Panc1 (cell line): ENCODE measurements around the gene NAB2. TPM values are rescaled to one million over a fixed set of nuclear protein-coding genes. Genes with fewer than 3 reads are reported as not detected.

Experiments used
- ATAC-seq: fragments of 200-7000 bp; cut with Tn5 transposase; 2 replicates; pipeline ENCODE4 v1.9.1; 2020; ENCODE audit warnings: mild to moderate bottlenecking, moderate library complexity
- BruUV-seq: library from RNA; stranded (reverse); fragments of 400-500 nt; replicated peaks from 2 replicates; lab custom pipeline; 2021; lab: Mats Ljungman, UMichigan
- CTCF ChIA-PET: fragments of 300-600 bp; sonication (Branson Sonifier 250); formaldehyde crosslinking; loops from one replicate; lab custom pipeline; 2022; ENCODE audit warnings: antibody characterized with exemption; lab: Charles Lee
- POLR2A ChIA-PET: fragments of 300-600 bp; sonication (Branson Sonifier 250); formaldehyde crosslinking; loops from one replicate; lab custom pipeline; 2022; ENCODE audit warnings: antibody characterized with exemption; lab: Charles Lee
- DNase-seq: peaks from one replicate; pipeline ENCODE4 v3.0.0-alpha.2; 2010; ENCODE audit warnings: low read depth, low spot score
- H3K27ac ChIP-seq: 2 replicates; pipeline ENCODE4 v1.5.1; 2011; ENCODE audit warnings: mild to moderate bottlenecking, low read length, inconsistent platforms
- H3K27me3 ChIP-seq: fragments of 200-500 bp; sonication (Bioruptor generic); 2 replicates; pipeline ENCODE4 v1.6.0; 2014; ENCODE audit warnings: low read length, inconsistent platforms; ENCODE audit not compliant: control insufficient read depth, insufficient read depth
- H3K36me3 ChIP-seq: fragments of 200-500 bp; sonication (Bioruptor generic); 2 replicates; pipeline ENCODE4 v1.5.1; 2014; ENCODE audit warnings: inconsistent platforms, mild to moderate bottlenecking, low read length, moderate library complexity; ENCODE audit not compliant: control insufficient read depth, insufficient read depth
- H3K4me1 ChIP-seq: 2 replicates; pipeline ENCODE4 v1.5.1; 2011; ENCODE audit warnings: inconsistent platforms, mild to moderate bottlenecking, low read length, moderate library complexity; ENCODE audit not compliant: control insufficient read depth, insufficient read depth
- H3K4me3 ChIP-seq, 2 experiments: 2 replicates each; pipeline ENCODE4 v1.5.1; 2011 to 2012; ENCODE audit warnings: low read depth in 2 of 2, low read length in 2 of 2, mild to moderate bottlenecking in 2 of 2, inconsistent platforms in 1 of 2, moderate library complexity in 1 of 2
- H3K9me3 ChIP-seq: fragments of 200-500 bp; sonication (Bioruptor generic); 2 replicates; pipeline ENCODE4 v1.5.1; 2014; ENCODE audit warnings: low read depth, mild to moderate bottlenecking, inconsistent platforms, low read length, moderate library complexity; ENCODE audit not compliant: control insufficient read depth, insufficient read depth
- CTCF ChIP-seq: fragments of 450-650 bp; IDR thresholded peaks from 2 replicates; pipeline ENCODE4 v1.5.1; 2017; ENCODE audit warnings: mild to moderate bottlenecking
- POLR2AphosphoS5 ChIP-seq: IDR thresholded peaks from 2 replicates; pipeline ENCODE4 v1.6.1; 2012; ENCODE audit warnings: mild to moderate bottlenecking, low read depth, low read length, moderate library complexity
- REST ChIP-seq, 2 experiments: IDR thresholded peaks; 2 replicates each; pipeline ENCODE4 v1.6.1; 2011 to 2012; ENCODE audit warnings: low read depth in 2 of 2, control low read depth in 1 of 2, low read length in 1 of 2, mild to moderate bottlenecking in 1 of 2, moderate library complexity in 1 of 2; ENCODE audit not compliant: insufficient read depth in 1 of 2
- SIN3A ChIP-seq: IDR thresholded peaks from 2 replicates; pipeline ENCODE4 v1.6.1; 2012; ENCODE audit warnings: low read depth, mild to moderate bottlenecking, low read length, moderate library complexity, borderline replicate concordance; ENCODE audit not compliant: insufficient read depth
- TCF7L2 ChIP-seq: IDR thresholded peaks from 2 replicates; pipeline ENCODE4 v1.6.1; 2011; ENCODE audit warnings: mild to moderate bottlenecking, low read depth, low read length, inconsistent platforms
- in situ Hi-C: cut with HindIII; loops from 2 replicates; pipeline ENCODE4 v1.10.0; 2016; ENCODE audit warnings: low sequenced_read_pairs, low pct_unique_long_range_greater_than_20kb
- intact Hi-C: fragments of 100-400 bp; cut with micrococcal nuclease; formaldehyde crosslinking; loops from one replicate; pipeline ENCODE4 v1.10.0; 2022; ENCODE audit not compliant: unreplicated experiment
- total RNA-seq: library from RNA; stranded (reverse); gene quantifications from one replicate; pipeline ENCODE4 v1.2.1, GENCODE V29; 2021; ENCODE audit not compliant: unreplicated experiment

NAB2 gene
- total RNA-seq, 1 experiment from 2014 or later: 13.9 TPM

GRCh38 chr12:57086493-57087009 lies 2.4 kb upstream of the NAB2 start:
- ATAC-seq (no peak), DNase-seq (no peak)
- ChIA-PET CTCF (interaction anchor here (0.7 kb wide), 1 partner anchor 441 kb away, joined by 3 read pairs; the partner anchor contains the start of gene ATP5F1B), POLR2A (no interaction called here)
- in situ Hi-C loops (no loop called here), intact Hi-C loops (no loop called here)
- no peaks in the 10 kb centered on the region for H3K9me3 ChIP-seq
- H3K27ac ChIP-seq: peak overlapping the region; percentile 90
- TF ChIP-seq TCF7L2 (no peak), CTCF (peak; percentile 77)
- peaks cover 5% of the 10 kb centered on the region; the same call in 1 of the 2 replicates for H3K36me3 ChIP-seq
- no peaks in the 10 kb centered on the region for H3K27me3 ChIP-seq
- no TSS peak for BruUV-seq
- peak overlapping the region; percentile 88 to 91 for H3K4me3 ChIP-seq
- peaks cover 19% of the 10 kb centered on the region for H3K4me1 ChIP-seq

GRCh38 chr12:57087010-57087690 lies 1.8 kb upstream of the NAB2 start:
- POLR2A ChIA-PET: interaction anchor here (0.6 kb wide), 1 partner anchor 8 kb away, joined by 3 read pairs; no protein-coding TSS in a partner anchor
- peaks cover 19% of the 10 kb centered on the region for H3K4me1 ChIP-seq
- no peaks in the 10 kb centered on the region for H3K27me3 ChIP-seq
- H3K36me3 ChIP-seq: peaks cover 5% of the 10 kb centered on the region; the same call in 1 of the 2 replicates
- DNase-seq (no peak), ATAC-seq (peak; percentile 74)
- no peaks in the 10 kb centered on the region for H3K9me3 ChIP-seq
- no peak for TF ChIP-seq TCF7L2
- TF ChIP-seq REST (IDR thresholded peaks at IDR 0.05; ENCODE audit: insufficient read depth in 1 of 2, low read depth in 2 of 2, low read length in 1 of 2): no peak
- TF ChIP-seq POLR2AphosphoS5: no peak
- 0 out of 2 replicates have a peak, but pooled peaks have one; percentile 19 for TF ChIP-seq SIN3A
- TF ChIP-seq CTCF: no peak
- peak overlapping the region; percentile 88 to 91 for H3K4me3 ChIP-seq
- intact Hi-C loops: no loop called here
- in situ Hi-C loops: no loop called here
- BruUV-seq: no TSS peak
- peak overlapping the region; percentile 90 for H3K27ac ChIP-seq
- CTCF ChIA-PET: interaction anchor here (0.5 to 1.8 kb wide), 3 partner anchors 22 to 441 kb away, joined by 3 to 7 read pairs (median 3); partner anchors contain the start of genes ATP5F1B and STAT6
